H9 (cell line): ENCODE data around the gene TNRC6C. TPM values are rescaled to one million over a fixed set of nuclear protein-coding genes. Genes with fewer than 3 reads are reported as not detected.
"Not testable (repeated sequence)": the region's sequence is repeated elsewhere in the genome, so short reads cannot be mapped to it uniquely, and the experiment has no call there.

Experiments used
- DNase-seq: peaks from one replicate; pipeline ENCODE4 v3.0.0-alpha.2; 2017
- H2AFZ ChIP-seq: one replicate; pipeline ENCODE4 v1.6.1; 2013; ENCODE audit warnings: mild to moderate bottlenecking, low read length, control low read depth, moderate library complexity
- H2AK5ac ChIP-seq: 2 replicates; pipeline ENCODE4 v1.6.1; 2013; ENCODE audit warnings: low read length, control low read depth, mixed read lengths; ENCODE audit not compliant: insufficient read length
- H2BK120ac ChIP-seq: one replicate; pipeline ENCODE4 v1.6.1; 2013; ENCODE audit warnings: low read depth, mild to moderate bottlenecking, low read length, control low read depth, inconsistent platforms; ENCODE audit not compliant: poor library complexity, severe bottlenecking
- H2BK12ac ChIP-seq: 2 replicates; pipeline ENCODE4 v1.6.1; 2013; ENCODE audit warnings: low read length, control low read depth, mixed read lengths, low read depth; ENCODE audit not compliant: insufficient read length
- H2BK15ac ChIP-seq: 2 replicates; pipeline ENCODE4 v1.6.1; 2013; ENCODE audit warnings: low read depth, low read length, control low read depth
- H2BK20ac ChIP-seq: one replicate; pipeline ENCODE4 v1.6.1; 2013; ENCODE audit warnings: low read depth, mild to moderate bottlenecking, low read length, control low read depth, inconsistent platforms; ENCODE audit not compliant: poor library complexity, severe bottlenecking
- H2BK5ac ChIP-seq: 2 replicates; pipeline ENCODE4 v1.6.1; 2013; ENCODE audit warnings: low read length, control low read depth, mixed read lengths; ENCODE audit not compliant: insufficient read length
- H3K14ac ChIP-seq: 2 replicates; pipeline ENCODE4 v1.6.1; 2013; ENCODE audit warnings: low read length, control low read depth; ENCODE audit not compliant: insufficient read depth
- H3K18ac ChIP-seq: 2 replicates; pipeline ENCODE4 v1.6.1; 2013; ENCODE audit warnings: low read depth, mild to moderate bottlenecking, mixed read lengths, low read length, control low read depth; ENCODE audit not compliant: insufficient read length
- H3K23ac ChIP-seq: 2 replicates; pipeline ENCODE4 v1.6.1; 2013; ENCODE audit warnings: low read length, control low read depth, mixed read lengths, low read depth; ENCODE audit not compliant: insufficient read length
- H3K23me2 ChIP-seq: 2 replicates; pipeline ENCODE4 v1.6.1; 2013; ENCODE audit warnings: low read depth, mild to moderate bottlenecking, mixed read lengths, low read length, control low read depth; ENCODE audit not compliant: insufficient read length, poor library complexity, severe bottlenecking
- H3K27ac ChIP-seq: 2 replicates; pipeline ENCODE4 v1.5.1; 2013; ENCODE audit warnings: low read length, control low read depth, mixed read lengths, low read depth; ENCODE audit not compliant: insufficient read length
- H3K27me3 ChIP-seq: 2 replicates; pipeline ENCODE4 v1.6.1; 2013; ENCODE audit warnings: low read length, control low read depth, inconsistent platforms; ENCODE audit not compliant: insufficient read depth
- H3K4ac ChIP-seq: 2 replicates; pipeline ENCODE4 v1.6.1; 2013; ENCODE audit warnings: low read depth, mild to moderate bottlenecking, control low read depth, inconsistent platforms, low read length, moderate library complexity
- H3K4me1 ChIP-seq: 2 replicates; pipeline ENCODE4 v1.6.1; 2013; ENCODE audit warnings: low read length, control low read depth, inconsistent platforms; ENCODE audit not compliant: insufficient read depth
- H3K4me2 ChIP-seq: 2 replicates; pipeline ENCODE4 v1.6.1; 2013; ENCODE audit warnings: low read length, control low read depth, mixed read lengths; ENCODE audit not compliant: insufficient read length, insufficient read depth
- H3K56ac ChIP-seq: 2 replicates; pipeline ENCODE4 v1.6.1; 2013; ENCODE audit warnings: low read depth, mild to moderate bottlenecking, mixed read lengths, low read length, control low read depth; ENCODE audit not compliant: insufficient read length
- H3K79me1 ChIP-seq: 2 replicates; pipeline ENCODE4 v1.6.1; 2013; ENCODE audit warnings: low read depth, mild to moderate bottlenecking, moderate library complexity, low read length, control low read depth, inconsistent platforms; ENCODE audit not compliant: insufficient read depth, poor library complexity, severe bottlenecking
- H3K79me2 ChIP-seq: 2 replicates; pipeline ENCODE4 v1.6.1; 2013; ENCODE audit warnings: low read length, control low read depth, inconsistent platforms; ENCODE audit not compliant: insufficient read depth
- H3K9ac ChIP-seq: 2 replicates; pipeline ENCODE4 v1.6.1; 2013; ENCODE audit warnings: low read length, control low read depth, mixed read lengths; ENCODE audit not compliant: insufficient read length; ENCODE audit errors: extremely low read depth
- H3K9me3 ChIP-seq: one replicate; pipeline ENCODE4 v1.6.1; 2013; ENCODE audit warnings: low read depth, low read length, inconsistent platforms; ENCODE audit not compliant: control insufficient read depth
- H3T11ph ChIP-seq: one replicate; pipeline ENCODE4 v1.6.1; 2013; ENCODE audit warnings: mild to moderate bottlenecking, low read length, control low read depth, inconsistent platforms
- H4K20me1 ChIP-seq: one replicate; pipeline ENCODE4 v1.6.1; 2013; ENCODE audit not compliant: control insufficient read depth, insufficient read length, insufficient read depth
- H4K5ac ChIP-seq: 2 replicates; pipeline ENCODE4 v1.6.1; 2013; ENCODE audit warnings: low read depth, mild to moderate bottlenecking, mixed read lengths, low read length, control low read depth; ENCODE audit not compliant: insufficient read length
- H4K8ac ChIP-seq: replicated peaks from 2 replicates; pipeline ENCODE4 v1.6.1; 2013; ENCODE audit warnings: low read length, control low read depth, mixed read lengths, low read depth; ENCODE audit not compliant: insufficient read length
- H4K91ac ChIP-seq: 2 replicates; pipeline ENCODE4 v1.6.1; 2013; ENCODE audit warnings: low read depth, mild to moderate bottlenecking, moderate library complexity, mixed read lengths, low read length, control low read depth; ENCODE audit not compliant: insufficient read length
- H3K27ac Mint-ChIP-seq, 3 experiments: 2 replicates in 2 of 3; 3 replicates in 1 of 3; pipeline ENCODE4 v1.8.0; 2020 to 2021; ENCODE audit warnings: mixed read lengths in 3 of 3, mild to moderate bottlenecking in 1 of 3, moderate library complexity in 1 of 3
- H3K27me3 Mint-ChIP-seq: 2 replicates; pipeline ENCODE4 v1.8.0; 2021; ENCODE audit warnings: low read depth, mild to moderate bottlenecking, moderate library complexity, mixed read lengths
- H3K36me3 Mint-ChIP-seq, 3 experiments: 2 replicates in 2 of 3; 3 replicates in 1 of 3; pipeline ENCODE4 v1.8.0; 2020 to 2021; ENCODE audit warnings: low read depth in 3 of 3, mixed read lengths in 3 of 3; ENCODE audit not compliant: insufficient read depth in 1 of 3
- H3K4me1 Mint-ChIP-seq, 2 experiments: 2 replicates each; pipeline ENCODE4 v1.8.0; 2020; ENCODE audit warnings: mixed read lengths in 2 of 2
- H3K4me3 Mint-ChIP-seq, 2 experiments: 2 replicates in 1 of 2; 3 replicates in 1 of 2; pipeline ENCODE4 v1.8.0; 2020 to 2021; ENCODE audit warnings: mild to moderate bottlenecking in 2 of 2, mixed read lengths in 2 of 2, moderate library complexity in 1 of 2
- H3K9me3 Mint-ChIP-seq, 2 experiments: 2 replicates in 1 of 2; 3 replicates in 1 of 2; pipeline ENCODE4 v1.8.0; 2020; ENCODE audit warnings: mild to moderate bottlenecking in 2 of 2, mixed read lengths in 2 of 2, moderate library complexity in 1 of 2
- CTCF ChIP-seq: fragments of 200-600 bp; sonication (generic); conservative IDR thresholded peaks from 3 replicates; pipeline ENCODE4 v1.8.0; 2021; ENCODE audit warnings: antibody characterized with exemption, mild to moderate bottlenecking
- WGBS: extraction: QIAGEN DNeasy Blood & Tissue Kit; methylation state at CpG from one replicate; pipeline ENCODE4 v1.1.7; 2013; ENCODE audit warnings: missing lambda C conversion rate, low lambda C conversion rate, mixed read lengths; ENCODE audit not compliant: insufficient read length; ENCODE audit errors: extremely low coverage; 5-methylcytosine and 5-hydroxymethylcytosine counted together
- total RNA-seq: library from RNA; stranded (reverse); gene quantifications from 2 replicates; pipeline ENCODE4 v1.2.1, GENCODE V29; 2021

Gene TNRC6C
- total RNA-seq, 1 experiment from 2014 or later = 24.7 TPM

DNA sequence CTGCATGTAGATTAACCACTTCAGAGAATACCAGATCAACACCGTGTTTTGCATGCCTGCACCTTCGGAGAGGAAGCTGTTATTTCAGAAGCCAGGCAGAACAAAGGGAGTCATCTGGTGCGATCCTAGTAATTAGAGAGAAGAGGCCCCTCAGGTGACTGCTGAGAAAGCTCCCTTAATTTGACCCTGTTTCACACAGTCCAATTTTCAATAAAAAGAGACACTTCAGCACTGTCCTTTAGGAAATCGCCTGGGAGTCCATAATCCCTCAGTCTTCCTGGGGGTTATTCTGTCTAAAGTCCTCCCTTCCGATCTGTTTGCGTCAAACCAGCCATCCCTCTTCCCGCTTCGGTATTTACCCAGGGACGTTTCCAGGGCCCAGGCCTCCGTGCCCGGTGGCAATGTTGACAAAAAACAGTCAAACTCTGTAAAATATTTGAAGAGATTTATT lies 23.4 kb upstream of the TNRC6C start:
- no peak overlapping the region for H2AFZ ChIP-seq
- no peak overlapping the region for H2BK12ac ChIP-seq
- no peak overlapping the region for H3K14ac ChIP-seq
- no peak overlapping the region for H2BK120ac ChIP-seq
- no peak overlapping the region for H3K4ac ChIP-seq
- DNase-seq = peak; percentile 31
- no peak overlapping the region for H4K8ac ChIP-seq
- no peaks in the 10 kb centered on the region for H4K20me1 ChIP-seq
- peak overlapping the region; percentile 3 to 64; a peak in 4 of 5 replicates for H3K4me3 Mint-ChIP-seq
- peaks cover 5% of the 10 kb centered on the region; the same call in 1 of the 2 replicates for H3K4me1 ChIP-seq
- no peak overlapping the region for H2BK15ac ChIP-seq
- H3K36me3 Mint-ChIP-seq = no peaks in the 10 kb centered on the region; a peak in 2 of 7 replicates
- H3K27ac Mint-ChIP-seq = peak overlapping the region in 2 of 3 experiments; percentile 71 to 91; a peak in 5 of 7 replicates
- WGBS = no CpG with 5 or more reads among the region's 11 CpGs
- no peak overlapping the region for H4K91ac ChIP-seq
- no peaks in the 10 kb centered on the region for H3K23me2 ChIP-seq
- H3K9ac ChIP-seq = no peak overlapping the region
- no peak overlapping the region for H3K27ac ChIP-seq
- no peaks in the 10 kb centered on the region for H3K27me3 ChIP-seq
- H3K79me1 ChIP-seq = no peaks in the 10 kb centered on the region
- H3K18ac ChIP-seq = no peak overlapping the region
- H3K9me3 ChIP-seq = no peaks in the 10 kb centered on the region
- H3K27me3 Mint-ChIP-seq = peaks cover 3% of the 10 kb centered on the region
- TF ChIP-seq CTCF = no peak
- H3K56ac ChIP-seq = no peak overlapping the region
- peaks cover 0 to 2% of the 10 kb centered on the region in 2 experiments; a peak in 1 of 5 replicates for H3K9me3 Mint-ChIP-seq
- no peak overlapping the region for H2AK5ac ChIP-seq
- peaks cover 50 to 52% of the 10 kb centered on the region in 2 experiments for H3K4me1 Mint-ChIP-seq
- H2BK5ac ChIP-seq = no peak overlapping the region
- H3K23ac ChIP-seq = no peak overlapping the region
- H4K5ac ChIP-seq = no peak overlapping the region
- no peak overlapping the region for H2BK20ac ChIP-seq
- H3K79me2 ChIP-seq = no peaks in the 10 kb centered on the region
- H3K4me2 ChIP-seq = no peak overlapping the region
- H3T11ph ChIP-seq = no peak overlapping the region

DNA sequence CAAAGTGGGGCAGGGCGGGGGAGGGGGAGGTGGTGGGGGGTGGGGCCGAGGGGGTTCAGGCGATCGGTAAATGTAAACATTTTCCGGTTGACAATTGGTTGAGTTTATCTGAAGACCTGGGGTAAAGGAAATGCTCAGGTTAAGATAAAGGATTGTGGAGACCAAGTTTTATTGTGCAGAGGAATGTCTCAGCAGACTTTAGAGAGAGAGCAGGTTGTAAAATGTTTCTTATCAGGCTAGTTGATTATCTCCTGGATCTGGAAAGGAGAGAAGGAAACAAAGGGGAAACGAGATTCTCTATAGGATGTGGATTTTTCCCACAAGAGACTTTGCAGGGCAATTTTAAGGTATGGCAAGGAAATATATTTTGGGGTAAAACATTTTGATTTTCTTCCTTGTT lies 22.8 kb upstream of the TNRC6C start:
- not testable (repeated sequence) for H2BK120ac ChIP-seq, H3K27me3 ChIP-seq, H4K91ac ChIP-seq, H3K4ac ChIP-seq, H3K9ac ChIP-seq, H4K5ac ChIP-seq, H3K27ac ChIP-seq, DNase-seq, H4K8ac ChIP-seq, H2BK5ac ChIP-seq, H3K18ac ChIP-seq, H2AFZ ChIP-seq, H3K9me3 Mint-ChIP-seq, H3K9me3 ChIP-seq, H3K4me1 ChIP-seq, H2AK5ac ChIP-seq, H3K27me3 Mint-ChIP-seq, H3K79me2 ChIP-seq, H4K20me1 ChIP-seq, H3T11ph ChIP-seq, H3K23ac ChIP-seq, H3K36me3 Mint-ChIP-seq, H3K23me2 ChIP-seq, H3K56ac ChIP-seq, H3K4me2 ChIP-seq, H3K79me1 ChIP-seq, H2BK15ac ChIP-seq, H3K14ac ChIP-seq, H2BK20ac ChIP-seq, H2BK12ac ChIP-seq
- Mint-ChIP-seq H3K4me3 (peak overlapping the region in 1 of 2 experiments; percentile 15; a peak in 2 of 5 replicates), H3K27ac (peak overlapping the region in 2 of 3 experiments; percentile 16 to 67; a peak in 2 of 7 replicates), H3K4me1 (peaks cover 48 to 50% of the 10 kb centered on the region in 2 experiments)
- WGBS = no CpG with 5 or more reads among the region's 6 CpGs
